ENCODE measurements around the gene DNER.

The DNER gene

DNA sequence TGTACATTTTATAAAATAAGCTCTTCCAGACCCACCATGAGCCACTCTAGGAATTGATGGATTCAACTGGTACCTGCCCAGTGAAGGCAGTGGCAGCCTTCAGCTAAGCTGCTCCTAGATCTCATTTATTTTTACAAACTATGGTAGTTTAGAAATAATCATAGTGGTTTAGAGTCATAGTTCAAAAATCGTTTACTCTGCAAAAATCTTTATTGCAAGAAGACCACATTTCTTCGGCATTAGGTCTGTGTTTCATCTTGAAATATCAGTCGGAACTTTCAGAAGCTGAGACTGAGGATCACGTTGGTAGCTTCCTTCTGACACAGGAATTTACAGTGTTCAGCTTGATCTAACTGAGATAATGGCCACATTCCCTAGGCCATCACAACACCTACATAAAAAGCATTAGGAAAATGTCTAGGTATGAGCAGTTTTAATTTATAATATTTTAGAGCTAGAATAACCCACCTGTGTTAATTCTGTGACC is 237.0 kb downstream of the DNER start:
- no peak for DNase-seq

DNA sequence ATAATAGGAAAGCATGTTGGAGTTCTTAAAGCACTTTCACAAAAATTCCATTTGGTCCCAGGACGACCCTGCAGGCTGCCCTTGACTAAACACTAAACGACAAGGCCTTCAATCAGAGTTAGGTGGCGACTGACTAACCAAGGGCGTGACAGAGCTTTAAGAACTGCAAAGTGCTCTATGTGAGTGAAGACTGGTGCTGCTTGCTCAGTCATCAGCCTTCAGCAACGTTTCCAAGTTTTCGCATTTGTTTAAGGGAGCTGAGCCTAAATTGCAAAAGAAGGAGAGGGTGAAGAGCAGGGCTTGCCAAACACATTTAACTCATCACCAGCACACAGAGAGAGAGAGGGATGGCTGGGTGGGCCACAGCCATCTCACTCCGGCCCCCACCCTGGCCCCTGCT is 238.6 kb downstream of the DNER start:
- no peak for DNase-seq

DNA sequence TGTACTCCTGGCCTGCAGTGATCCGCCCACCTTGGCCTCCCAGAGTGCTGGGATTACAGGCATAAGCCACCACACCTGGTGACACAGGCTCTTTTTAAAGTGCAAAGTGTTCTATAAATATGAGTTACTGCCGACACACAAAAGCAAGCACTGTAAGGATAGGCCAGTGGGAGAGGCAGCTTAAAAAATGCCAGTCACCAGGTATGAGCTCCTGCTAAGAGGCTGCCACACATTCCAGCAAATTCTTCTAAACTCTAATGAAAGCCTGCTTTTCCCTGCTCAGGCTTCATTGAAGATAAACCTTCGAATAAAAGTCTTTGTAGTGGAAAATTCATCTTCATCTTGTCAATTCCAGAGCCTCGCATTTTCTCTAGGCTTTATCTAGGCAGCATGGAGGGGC is 240.2 kb downstream of the DNER start:
- no peak for DNase-seq

DNA sequence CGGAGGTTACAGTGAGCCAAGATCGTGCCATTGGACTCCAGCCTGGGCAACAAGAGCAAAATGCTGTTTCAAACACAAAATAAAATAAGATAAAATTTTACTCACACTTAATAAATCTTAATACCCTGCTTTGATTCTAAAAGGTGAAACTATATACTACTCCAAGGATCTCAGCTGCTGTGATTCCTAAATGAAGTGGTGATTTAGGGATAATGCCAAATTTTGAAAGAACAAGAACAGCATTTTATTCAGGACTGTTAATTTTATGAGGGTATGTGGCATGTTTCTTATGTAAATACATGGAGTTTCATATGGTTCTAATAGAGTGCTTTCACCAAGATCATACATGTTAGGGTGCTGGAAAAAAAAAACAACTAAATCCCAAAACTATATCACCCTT is 243.6 kb downstream of the DNER start:
- no peak for DNase-seq

DNA sequence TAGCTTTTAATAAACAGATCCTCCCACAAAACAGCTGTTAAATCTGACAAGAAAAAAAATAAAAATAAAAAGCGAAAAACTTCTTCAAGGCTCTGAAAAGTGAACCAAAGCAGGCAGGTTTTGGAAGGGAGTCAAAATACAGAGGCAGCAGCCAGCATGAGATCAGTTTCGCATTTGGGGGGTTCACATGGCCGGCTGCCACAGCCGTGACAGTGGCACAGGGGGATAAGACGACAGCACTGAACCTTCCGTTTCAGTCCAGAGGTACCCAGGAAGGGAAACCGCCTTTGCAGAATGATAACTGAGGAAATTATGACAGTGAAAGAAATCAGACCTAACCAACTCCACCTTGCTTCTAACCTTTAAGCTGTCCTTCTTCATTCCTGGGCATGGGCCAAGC is 246.6 kb downstream of the DNER start:
- no peak for DNase-seq

DNA sequence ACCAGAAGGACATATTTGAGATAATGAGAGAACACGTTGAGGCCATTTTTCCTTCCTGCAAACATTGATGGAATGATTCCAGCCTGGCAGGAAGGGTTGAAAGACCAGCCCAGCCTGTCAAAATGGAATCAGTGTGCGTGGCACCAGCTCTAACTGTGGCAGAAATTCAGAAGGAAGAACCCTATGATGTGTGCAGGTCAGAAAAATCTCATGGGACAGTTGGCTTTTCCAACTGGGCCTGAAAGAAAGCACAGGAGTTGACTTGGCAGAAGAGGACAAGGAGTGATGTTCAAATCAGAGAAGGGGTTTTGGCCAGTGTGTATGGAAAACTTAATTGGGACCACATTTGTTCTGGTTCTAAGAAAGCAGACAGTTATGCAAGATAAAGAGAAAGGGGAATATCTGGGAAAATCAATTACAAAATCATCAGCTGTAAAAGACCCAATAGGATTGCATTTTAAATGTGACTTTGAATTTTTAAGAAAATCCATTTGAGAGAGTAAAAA is 250.5 kb downstream of the DNER start:
- no peak for DNase-seq

DNA sequence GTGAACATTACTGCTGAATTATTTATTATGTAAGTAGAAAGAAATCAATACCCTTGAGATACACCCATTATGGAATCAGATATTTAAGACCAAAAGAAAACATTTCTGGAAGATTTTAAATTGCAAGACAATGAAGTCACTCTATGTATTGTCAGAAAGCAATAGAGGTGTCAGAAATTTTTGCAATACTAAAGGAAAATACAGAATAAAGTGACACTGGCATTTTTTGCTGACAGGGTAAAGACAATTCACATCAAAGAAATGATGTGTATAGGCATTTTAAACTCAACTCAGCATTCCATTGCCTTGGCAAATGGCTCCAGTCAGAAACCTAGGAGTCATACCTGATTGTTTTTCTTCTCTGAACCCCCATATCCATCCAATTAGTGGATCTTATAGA is 252.2 kb downstream of the DNER start:
- no peak for DNase-seq

DNA sequence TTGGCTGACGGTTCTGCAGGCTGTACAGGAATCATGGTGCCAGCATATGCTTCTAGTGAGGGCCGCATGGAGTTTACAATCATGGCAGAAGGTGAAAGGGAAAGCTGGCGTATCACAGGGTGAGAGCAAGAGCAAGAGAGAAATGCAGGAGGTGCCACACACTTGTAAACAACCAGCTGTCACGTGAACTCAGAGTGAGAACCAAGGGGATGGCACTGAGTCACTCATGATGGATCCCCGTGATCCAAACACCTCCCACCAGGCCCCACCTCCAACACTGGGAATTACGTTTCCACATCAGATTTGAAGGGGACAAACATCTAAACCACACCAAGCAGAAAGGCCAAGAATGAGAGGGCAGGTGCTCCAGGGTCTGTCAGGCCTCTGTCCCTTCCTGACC is 258.3 kb downstream of the DNER start:
- DNase-seq: no peak

DNA sequence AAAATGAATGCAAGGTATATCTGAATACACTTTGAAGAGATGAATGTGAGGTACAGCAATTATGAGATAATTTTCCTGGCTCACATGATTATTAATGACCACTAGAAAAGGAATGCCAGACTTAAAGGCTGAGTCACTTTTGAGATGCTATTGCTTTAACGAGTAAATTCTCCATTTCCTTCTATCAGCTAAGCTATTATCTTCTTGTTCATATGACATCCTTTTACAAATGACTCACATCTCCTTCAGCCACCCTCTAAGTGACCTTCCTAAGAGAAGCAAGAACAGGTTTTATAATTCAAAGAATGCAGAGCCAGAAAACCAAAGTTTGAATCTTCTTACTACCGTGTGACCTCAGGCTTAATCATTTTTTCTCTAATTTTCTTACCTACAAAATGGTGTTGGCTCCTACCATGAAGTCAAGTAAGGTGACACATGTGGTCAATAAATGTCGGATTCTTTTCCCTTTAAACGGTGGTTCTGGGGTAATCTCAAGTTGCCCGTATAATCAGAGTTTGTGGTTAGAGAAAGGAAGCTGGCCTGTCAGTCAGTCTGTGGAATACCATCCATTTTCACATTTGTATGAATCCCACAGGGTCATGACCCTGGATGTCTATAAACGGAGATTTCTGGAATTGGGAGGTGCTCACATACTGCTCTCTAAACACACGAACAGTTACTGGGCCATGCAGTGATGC is 259.3 kb downstream of the DNER start:
- DNase-seq: no peak

DNA sequence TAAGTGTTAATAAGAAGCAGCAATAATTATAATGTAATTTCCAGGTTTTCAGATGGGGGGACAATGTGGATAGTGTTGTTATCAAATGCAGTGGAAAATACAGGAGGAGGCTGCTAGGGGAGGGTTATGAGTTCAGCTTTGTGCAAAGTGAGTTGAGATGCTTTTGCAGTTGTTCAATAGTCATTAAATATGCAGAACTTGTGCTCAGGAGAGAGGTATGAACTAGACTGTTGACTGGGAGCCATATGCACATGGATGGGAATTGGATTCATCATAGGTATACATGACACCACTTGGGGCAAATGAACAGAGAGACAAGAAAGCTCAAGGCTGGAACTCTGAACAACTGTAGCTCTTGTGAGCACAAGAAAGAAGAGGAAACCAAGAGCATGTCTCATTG is 261.1 kb downstream of the DNER start:
- DNase-seq: no peak

DNA sequence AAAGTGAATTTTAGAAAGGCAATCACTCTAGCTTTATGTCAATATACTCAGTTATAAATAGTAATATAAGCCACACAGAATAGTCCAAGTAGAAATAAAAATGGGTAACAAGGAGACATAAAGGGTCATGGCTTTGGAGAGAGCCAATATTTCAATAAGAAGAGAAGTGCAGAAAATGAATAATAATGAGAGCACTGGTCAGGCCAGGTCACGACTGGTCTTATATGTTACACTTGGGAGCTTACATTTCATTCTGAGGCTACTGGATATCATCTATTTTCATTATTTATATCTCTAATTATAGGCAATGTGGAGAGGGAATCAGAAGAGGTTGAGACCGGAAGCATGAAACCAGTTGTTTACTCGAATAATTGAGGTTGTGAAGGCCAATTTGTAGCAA is 262.5 kb downstream of the DNER start:
- DNase-seq: no peak

DNA sequence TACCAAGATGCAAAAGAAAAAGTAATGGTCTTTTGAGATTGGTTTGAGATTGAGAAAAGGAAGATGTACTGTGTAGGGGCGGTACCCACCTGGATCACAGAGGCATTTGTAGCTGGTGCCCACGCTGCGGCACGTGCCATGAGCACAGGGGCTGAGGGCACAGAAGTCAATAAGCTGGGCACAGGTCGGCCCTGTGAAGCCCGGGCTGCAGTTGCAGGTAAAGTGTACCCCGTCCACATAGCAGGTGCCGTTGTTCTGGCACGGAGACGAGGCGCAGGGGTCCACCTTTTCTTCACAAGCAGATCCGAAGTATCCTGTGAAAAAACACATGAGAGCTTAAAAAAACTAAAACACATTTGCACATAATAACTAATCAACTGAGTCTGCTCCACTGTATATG is 267.1 kb downstream of the DNER start:
- DNase-seq: no peak

DNA sequence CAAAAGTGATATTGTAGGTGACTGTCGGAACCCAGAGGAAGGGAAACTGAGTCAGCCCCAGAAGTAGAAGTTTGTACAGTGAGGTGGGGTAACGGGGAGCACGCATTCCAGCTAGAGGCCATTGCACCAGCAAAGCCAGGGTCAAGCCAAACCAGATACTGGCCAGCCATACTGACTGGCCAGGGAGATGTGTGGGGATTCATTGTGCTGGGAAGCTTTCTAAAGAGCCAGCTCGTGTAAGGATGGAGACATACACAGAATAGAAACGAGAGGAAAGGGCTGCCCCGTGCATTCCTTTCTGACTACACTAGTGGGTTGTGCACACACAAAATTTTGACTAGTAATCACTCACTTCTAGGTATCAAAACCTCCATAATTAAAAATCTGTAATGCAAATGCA is 268.0 kb downstream of the DNER start:
- no peak for DNase-seq

DNA sequence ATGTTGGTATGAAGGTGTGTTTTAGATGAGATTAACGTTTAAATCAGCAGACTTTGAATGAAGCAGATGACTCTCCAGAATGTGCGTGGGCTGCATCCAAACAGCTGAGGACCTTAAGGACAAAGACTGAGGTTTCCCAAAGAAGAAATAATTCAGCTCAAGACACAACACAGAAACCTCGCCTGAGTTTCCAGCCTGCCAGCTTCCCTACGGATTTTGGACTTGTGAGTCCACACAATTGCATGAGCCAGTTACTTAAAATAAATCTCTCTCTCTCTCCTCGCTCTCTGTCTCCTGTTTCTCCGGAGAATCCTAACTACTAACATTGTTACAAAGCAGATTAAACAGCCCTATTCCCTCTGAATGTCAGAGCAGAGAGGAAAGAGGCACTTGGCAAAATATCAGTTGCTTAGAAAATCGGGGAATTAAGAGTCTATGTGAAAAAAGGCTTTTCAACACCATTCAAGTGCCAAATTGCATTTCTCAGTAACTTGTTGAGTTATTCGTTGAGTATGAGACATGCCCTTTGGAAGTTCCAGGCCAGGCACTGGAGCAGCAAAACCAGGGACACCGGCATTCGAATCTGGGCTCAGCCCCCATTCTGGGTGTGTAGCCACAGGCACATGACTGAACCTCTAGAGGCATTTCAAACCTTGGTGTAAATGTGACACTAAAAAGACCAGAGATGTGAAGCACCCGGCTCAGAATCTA is 268.7 kb downstream of the DNER start:
- no peak for DNase-seq

DNA sequence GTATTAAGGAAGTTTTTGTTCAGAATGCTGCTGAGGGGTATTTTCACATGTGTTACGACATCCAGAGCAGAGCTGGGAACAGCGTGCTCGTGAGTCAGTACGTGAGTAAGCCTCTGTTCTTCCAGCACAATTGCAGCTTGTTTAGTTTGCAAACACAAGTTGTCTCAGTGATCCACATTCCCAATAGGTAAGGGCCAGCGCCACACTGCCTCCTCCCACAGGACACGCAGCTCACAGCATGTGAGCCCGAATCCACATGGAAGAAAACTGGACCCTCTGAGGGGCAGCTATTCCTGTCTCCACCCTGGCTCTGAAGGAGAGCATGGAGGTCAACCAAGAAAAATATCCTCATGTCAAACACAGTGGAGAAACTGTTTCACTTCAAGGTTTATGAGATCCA is 269.3 kb downstream of the DNER start:
- no peak for DNase-seq

DNA sequence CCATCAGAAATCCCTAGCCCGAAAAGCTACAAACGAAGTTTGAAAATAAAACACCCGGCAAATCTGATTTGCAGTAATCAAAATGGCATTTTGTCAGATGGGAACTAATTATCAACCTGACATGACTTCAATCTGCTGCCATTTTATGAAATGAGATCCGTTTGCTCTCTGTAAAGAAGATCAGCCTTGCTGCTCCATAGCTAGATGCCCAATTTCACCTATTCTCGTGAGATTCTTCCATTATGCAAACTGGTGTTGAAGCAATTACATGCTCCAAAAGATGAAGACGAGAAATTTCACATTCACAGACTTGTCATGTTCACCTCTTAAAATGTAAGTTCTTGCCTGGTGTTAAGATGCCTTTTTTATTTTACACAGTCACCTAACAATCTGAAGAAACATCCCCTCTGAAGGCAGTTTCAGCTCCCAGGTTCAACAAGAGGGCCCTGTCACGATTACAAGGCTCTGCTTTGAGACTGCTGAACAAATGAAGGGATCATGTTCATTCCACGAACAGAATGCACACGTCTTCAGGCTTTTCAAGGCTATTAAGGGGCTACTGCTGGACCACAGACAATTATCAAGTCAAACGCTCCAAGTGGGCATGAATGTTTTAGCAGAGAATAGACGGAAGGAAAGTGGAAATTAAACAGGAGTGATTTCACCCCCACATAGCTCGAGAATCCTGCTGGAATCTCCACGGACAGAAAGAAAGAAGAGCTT is 270.6 kb downstream of the DNER start:
- no peak for DNase-seq

DNA sequence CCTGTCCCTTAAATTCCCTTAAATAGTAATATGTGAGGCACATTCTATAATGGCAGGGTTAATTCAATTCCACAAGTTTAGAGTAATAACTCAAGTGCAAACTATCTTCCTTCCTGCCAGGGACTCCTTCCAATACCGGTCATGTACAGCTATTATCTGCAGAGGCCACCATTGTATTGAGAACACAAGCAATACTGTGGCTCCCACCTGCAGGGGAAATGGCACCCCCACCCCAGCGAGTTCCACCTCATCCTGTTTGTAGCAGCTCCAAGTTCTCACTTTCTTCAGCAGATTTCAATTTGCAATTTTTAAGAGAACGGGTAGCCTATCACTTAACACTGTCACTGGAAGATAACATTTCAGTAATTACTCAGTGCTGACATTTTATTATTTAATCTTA is 271.2 kb downstream of the DNER start:
- no peak for DNase-seq

DNA sequence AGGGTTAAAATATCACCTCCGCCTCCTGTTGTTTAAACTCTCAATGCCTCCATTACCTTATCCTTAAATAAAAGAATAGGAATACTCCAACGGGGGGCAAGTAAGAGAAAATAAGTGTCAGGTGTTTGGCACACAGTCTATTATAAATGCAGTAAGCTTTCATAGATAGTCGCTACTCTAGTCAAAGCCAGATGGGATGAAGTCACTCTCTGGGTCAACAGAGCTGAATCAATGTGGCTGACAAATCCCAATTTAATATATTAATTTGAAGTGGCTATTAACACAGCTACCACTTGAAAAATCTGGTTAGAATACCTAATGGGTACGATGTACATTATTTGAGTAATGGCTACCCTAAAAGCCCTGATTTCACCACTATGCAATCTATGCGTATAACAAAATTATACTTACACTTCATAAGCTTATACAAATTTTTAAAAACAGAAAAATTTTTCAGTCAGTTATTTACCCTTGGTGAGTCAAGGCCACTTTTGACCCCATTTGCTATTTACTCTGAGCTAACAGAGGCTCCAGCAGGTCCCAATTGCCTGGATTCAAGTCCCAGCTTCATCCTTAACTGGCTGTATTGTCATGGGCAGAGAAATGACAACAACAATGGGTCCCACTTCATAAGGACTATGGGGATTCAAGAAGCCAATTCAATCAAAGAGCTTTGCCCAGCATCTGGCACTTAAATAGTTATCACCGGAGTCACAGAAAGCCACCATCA is 275.8 kb downstream of the DNER start:
- DNase-seq: no peak

DNA sequence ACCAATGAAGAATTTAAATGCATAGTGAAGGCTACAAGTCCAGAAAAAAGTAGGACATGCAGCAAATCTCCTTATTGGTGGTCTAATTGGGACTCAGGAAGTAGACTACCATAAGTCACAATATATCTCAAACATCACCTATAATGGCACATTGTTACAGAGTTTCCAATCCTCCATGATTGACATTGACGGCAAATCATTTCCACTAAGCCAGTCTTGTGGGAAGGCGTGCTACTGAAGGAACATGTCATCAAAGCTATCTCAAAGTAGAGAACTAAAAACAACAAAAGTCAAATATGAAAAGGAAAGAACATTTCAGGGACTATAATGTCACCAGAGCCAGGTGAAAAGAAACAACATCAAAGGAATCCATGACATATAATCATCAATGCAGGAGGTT is 276.9 kb downstream of the DNER start:
- no peak for DNase-seq

DNA sequence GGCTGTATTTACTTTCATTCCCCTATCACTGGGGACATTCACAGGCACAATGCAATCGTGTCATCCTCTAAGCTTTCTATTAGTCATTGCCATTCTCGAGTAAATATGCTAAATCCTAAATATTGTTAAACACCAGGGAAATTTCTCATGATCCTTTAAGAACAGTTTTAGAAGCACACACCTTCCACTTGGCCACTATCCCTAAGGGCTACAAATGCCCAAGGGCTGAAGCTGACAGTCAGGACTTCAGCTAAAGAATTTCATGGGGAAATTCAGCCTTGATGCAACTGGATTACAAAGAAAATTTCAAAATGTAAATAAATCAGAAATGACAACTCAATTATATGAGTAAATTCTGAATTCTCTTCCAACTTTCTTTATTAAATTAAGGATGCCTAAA is 280.2 kb downstream of the DNER start:
- no peak for DNase-seq

DNA sequence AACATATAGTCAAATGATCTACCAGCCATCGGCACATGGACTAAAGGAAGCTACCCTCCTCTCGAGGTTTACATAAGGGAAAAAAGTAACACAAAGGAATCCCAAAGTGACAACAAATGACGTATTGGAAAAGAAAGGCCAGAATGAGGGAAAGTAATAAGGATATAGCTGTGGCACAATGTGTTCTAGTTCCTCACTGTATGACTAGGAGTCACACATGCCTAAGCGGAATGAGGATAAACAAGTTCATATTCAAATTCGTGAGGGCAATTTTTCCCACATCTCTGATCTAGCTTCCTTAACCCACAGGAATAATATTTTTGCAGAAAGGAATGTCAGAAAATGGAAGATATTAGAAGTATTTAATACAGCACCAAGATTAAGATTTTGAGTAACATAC is 281.0 kb downstream of the DNER start:
- DNase-seq: no peak

DNA sequence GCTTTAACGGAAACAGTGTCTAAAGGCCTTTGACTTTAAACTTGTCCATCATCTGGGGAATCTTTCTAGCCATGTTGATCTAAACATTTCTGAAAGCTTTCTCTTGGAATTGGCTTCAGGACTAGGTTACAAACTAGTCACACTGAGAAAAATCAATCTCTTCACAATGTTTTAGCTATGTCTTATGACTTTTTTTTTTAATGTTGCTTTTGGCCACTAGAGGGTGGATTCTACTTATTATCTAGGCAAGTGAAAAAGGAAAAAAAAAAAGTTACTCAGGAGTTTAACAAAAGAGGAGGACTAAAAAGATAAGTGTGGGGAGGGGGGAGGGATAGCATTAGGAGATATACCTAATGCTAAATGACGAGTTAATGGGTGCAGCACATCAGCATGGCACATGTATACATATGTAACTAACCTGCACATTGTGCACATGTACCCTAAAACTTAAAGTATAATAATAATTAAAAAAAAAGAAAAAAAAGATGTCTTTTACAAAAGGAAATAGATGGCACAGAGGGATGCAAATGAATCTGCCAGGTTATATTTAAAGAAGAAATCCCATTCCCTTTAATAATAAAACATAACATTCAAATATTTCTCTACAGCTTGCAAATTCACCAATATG is 282.9 kb downstream of the DNER start:
- DNase-seq: no peak

DNA sequence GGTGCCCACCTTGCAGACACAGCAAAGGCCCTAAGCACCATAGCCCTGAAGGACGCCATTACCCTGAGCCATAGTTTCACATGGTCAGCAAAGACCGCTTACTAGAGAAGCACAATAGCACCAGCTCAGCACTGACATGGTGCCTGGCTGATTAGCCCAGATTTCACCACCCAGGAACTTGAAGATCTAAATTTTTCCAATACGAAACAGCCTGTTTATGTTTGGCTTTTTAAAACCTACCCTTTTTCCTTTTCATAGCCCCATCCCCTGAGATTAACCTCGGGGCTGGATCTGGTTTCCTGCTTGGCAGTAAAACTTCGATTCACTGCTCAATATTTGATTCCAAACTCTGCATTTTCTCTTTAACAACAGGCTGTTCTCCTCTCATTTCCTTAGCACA is 284.8 kb downstream of the DNER start:
- no peak for DNase-seq

Data from CD4-positive, alpha-beta T cell treated with Interferon alpha-2 for 1 hour (primary cell).